ENCODE measurements around the gene SYCP1. TPM values are rescaled to one million over a fixed set of nuclear protein-coding genes. Genes with fewer than 3 reads are reported as not detected.
A peak's percentile ranks its signal among the peaks of the same experiment; 100 is the strongest.

SYCP1 gene
- total and polyA plus RNA-seq, 2 experiments from 2014 or later = 0.24 to 0.66 TPM

GRCh38 chr1:114854693-114855320 is at the start of gene SYCP1 (continued):
- TF ChIP-seq REST (IDR thresholded peaks at IDR 0.05; ENCODE audit: unreplicated experiment) (no peak), EZH2 (IDR thresholded peaks at IDR 0.05; ENCODE audit: low read depth, unreplicated experiment) (peak; percentile 19)

GRCh38 chr1:114819869-114820268 is 34.8 kb upstream of the SYCP1 start:
- Histone ChIP-seq H3K4me1 (ENCODE audit: insufficient read depth) (no peaks in the 10 kb centered on the region), H3K4me2 (no peak overlapping the region), H3K36me3 (ENCODE audit: insufficient read depth) (peaks cover 4% of the 10 kb centered on the region; the same call in 1 of the 2 replicates), H3F3A (replicated peaks; ENCODE audit: low read depth) (no peaks in the 10 kb centered on the region), H4K20me1 (replicated peaks; ENCODE audit: insufficient read depth) (no peaks in the 10 kb centered on the region), H3K27me3 (ENCODE audit: insufficient read depth) (no peaks in the 10 kb centered on the region), H3K79me2 (replicated peaks; ENCODE audit: insufficient read depth) (no peaks in the 10 kb centered on the region), H2AFZ (no peak overlapping the region), H3K9me2 (ENCODE audit: insufficient read depth) (no peaks in the 10 kb centered on the region; the same call in 1 of the 2 replicates), H3K4me3 (no peak overlapping the region), H3K27ac (ENCODE audit: low read depth) (no peak overlapping the region)
- Mint-ChIP-seq H3K27me3 (ENCODE audit: insufficient read depth, low read depth, poor library complexity) (no peaks in the 10 kb centered on the region), H3K4me3 (no peak overlapping the region), H3K36me3 (ENCODE audit: low read depth) (peaks cover 15% of the 10 kb centered on the region; the same call in 2 of the 3 replicates), H3K4me1 (no peaks in the 10 kb centered on the region; the same call in 2 of the 3 replicates), H3K27ac (no peak overlapping the region), H3K9me3 (peaks cover 24% of the 10 kb centered on the region)
- DNase-seq (ENCODE audit: low spot score) (no peak), ATAC-seq (no peak)
- no peak for TF ChIP-seq EZH2 (IDR thresholded peaks at IDR 0.05; ENCODE audit: low read depth, unreplicated experiment)
- TF ChIP-seq ZNF331 (CRISPR knock-in tag; IDR thresholded peaks at IDR 0.05; ENCODE audit: low read depth) = no peak
- TF ChIP-seq CTCF (conservative IDR thresholded peaks at IDR 0.05; ENCODE audit: low read depth in 2 of 2) = no peak
- TF ChIP-seq CREB1 (CRISPR knock-in tag; IDR thresholded peaks at IDR 0.05; ENCODE audit: low read depth) = no peak
- TF ChIP-seq ZNF462 (CRISPR knock-in tag; IDR thresholded peaks at IDR 0.05) = no peak
